ENCODE results near the gene DNAJB6. TPM values are rescaled to one million over a fixed set of nuclear protein-coding genes. Genes with fewer than 3 reads are reported as not detected.

The DNAJB6 gene
- total RNA-seq, 1 experiment from 2014 or later = 201 TPM

DNA sequence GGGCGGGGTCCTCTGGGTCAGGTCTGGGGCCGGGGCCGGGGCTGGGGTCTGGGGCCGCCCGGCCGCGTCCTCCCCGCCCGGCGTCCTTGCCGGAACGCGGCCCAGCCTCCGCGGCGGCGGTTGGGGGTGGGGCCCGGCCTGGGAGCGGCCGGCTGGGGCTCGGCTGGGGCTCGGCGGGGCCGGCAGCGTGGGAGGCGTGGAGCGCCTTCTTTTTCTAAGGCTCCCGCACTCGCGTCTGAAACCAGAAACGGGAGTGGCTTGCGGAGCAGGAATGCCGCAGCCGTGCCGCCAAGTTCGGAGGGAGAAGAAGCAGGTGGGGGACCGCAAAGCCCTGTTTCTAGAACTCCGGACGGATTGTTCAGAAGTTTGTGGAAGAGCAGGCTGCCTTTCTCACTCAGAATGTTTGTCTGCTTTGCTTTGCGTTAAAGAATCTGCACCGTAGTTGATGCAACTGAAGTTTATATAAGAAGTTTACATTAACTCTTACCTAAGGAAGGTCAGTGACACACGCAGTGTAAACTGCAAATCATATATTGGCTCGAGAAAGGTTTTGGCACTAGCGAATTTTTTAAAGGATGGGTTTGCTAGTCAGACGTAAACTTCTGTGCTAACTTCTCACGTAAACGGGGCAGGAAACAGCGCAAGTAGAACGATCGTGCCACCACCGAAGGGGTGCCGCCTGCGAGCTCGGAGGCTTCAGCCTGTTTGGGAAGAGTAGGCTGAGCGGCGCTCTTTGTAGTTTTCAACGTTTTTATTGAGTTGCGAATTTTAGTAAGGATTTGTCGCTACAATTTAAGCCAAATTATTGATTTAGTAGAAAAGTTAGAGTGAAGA lies 729 bp downstream of the DNAJB6 start:
- TF ChIP-seq SIN3A (IDR thresholded peaks at IDR 0.05; ENCODE audit: borderline replicate concordance, insufficient read depth, low read depth, low read length) (no peak), TCF7L2 (IDR thresholded peaks at IDR 0.05; ENCODE audit: low read depth, low read length) (peak; percentile 62; the same call in 1 of the 2 replicates)
- no peaks in the 10 kb centered on the region; the same call in 1 of the 2 replicates for H3K36me3 ChIP-seq (ENCODE audit: control insufficient read depth, insufficient read depth, low read length)
- H3K4me3 ChIP-seq (ENCODE audit: low read depth in 2 of 2, low read length in 2 of 2) = peak overlapping the region; percentile 78 to 92
- peak; percentile 65 for ATAC-seq
- intact Hi-C loops (cut with micrococcal nuclease; ENCODE audit: unreplicated experiment) (no loop called here), in situ Hi-C loops (cut with HindIII; ENCODE audit: low pct_unique_long_range_greater_than_20kb, low sequenced_read_pairs) (loop anchor here (5.0 kb wide), 1 partner anchor 45 kb away; no protein-coding TSS in a partner anchor)
- ChIA-PET CTCF (interaction anchor here (0.6 kb wide), 1 partner anchor 432 kb away, joined by 4 read pairs; no protein-coding TSS in a partner anchor), POLR2A (no interaction called here)
- H3K9me3 ChIP-seq (ENCODE audit: control insufficient read depth, insufficient read depth, low read depth, low read length) = no peaks in the 10 kb centered on the region
- no peaks in the 10 kb centered on the region for H3K27me3 ChIP-seq (ENCODE audit: control insufficient read depth, insufficient read depth, low read length)
- BruUV-seq (replicated peaks) = TSS peak; percentile 73
- H3K27ac ChIP-seq (ENCODE audit: low read length) = peak overlapping the region; percentile 73
- no peak for DNase-seq (ENCODE audit: low read depth, low spot score)
- peaks cover 39% of the 10 kb centered on the region for H3K4me1 ChIP-seq (ENCODE audit: control insufficient read depth, insufficient read depth, low read length)

DNA sequence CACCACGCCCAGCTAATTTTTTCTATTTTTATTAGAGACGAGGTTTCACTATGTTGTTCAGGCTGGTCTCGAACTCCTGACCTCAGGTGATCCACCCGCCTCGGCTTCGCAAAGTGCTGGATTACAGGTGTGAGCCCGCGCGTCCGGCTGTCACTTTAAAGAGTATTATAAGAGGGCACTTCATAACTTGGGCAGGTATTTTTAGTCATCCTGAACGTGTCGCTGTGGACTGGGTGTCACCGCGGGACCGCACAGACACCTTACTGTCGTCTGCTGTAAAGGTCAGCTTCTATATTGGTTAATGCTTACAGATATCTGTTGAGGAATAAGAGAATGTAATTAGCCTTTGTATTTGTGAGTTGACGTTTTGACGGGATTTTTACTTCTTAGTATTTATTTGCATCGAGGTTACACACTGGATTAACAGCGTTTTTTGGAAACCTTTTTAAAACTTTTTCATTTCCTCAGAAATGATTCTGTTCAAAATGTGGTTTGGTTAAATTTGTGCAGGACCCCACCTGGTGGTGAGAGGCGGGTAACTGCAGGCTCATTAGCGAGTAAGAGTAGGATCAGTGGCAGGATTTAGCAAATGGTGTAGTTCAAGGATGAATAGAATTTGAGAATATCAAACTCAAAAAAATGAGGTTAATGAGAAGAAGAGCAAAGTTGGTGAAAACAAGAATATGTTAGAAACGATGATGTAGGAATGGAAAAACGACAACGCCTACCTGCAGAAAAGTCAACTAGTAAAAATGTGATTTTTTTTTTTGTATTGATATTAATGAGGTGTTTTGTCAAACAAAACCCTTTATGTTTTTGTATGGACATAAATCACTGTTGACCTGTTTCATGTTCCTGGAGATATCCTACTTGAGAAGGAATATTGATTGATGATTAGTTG lies 3.2 kb downstream of the DNAJB6 start:
- intact Hi-C loops (cut with micrococcal nuclease; ENCODE audit: unreplicated experiment) = no loop called here
- in situ Hi-C loops (cut with HindIII; ENCODE audit: low pct_unique_long_range_greater_than_20kb, low sequenced_read_pairs) = loop anchor here (5.0 kb wide), 1 partner anchor 42 kb away; no protein-coding TSS in a partner anchor

DNA sequence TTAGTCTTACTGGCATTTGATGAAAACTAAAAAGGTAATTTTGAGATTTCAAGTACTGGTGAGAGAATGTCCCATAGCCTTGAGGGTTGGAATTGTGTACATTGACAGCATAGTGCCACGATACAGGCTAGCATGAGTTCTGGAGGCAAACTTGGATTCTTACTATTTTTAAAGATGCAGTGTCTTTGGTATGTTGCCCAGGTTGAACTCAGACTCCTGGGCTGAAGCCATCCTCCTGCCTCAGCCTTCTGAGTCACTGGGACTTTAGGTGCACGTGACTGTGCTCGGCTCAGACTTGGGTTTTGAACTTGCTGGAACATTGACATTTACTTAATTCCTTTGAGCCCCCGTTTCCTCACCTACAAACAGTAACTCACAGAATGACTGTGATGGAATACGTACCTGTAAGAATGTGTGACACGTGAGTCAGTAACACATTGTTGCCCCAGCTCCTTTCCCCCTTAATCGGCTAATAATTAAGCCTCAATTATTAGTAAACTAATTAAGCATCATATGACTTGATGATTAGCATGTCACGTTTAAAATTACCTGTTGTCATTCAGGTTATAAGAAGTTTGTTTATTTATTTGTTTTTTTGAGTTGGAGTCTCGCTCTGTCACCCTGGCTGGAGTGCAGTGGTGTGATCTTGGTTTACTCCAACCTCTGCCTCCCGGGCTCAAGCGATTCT lies 10.6 kb downstream of the DNAJB6 start:
- TF ChIP-seq TCF7L2 (IDR thresholded peaks at IDR 0.05; ENCODE audit: low read depth, low read length) (no peak), SIN3A (IDR thresholded peaks at IDR 0.05; ENCODE audit: borderline replicate concordance, insufficient read depth, low read depth, low read length) (no peak), POLR2AphosphoS5 (IDR thresholded peaks at IDR 0.05; ENCODE audit: low read depth, low read length) (no peak)
- TF ChIP-seq, protein P1, sequence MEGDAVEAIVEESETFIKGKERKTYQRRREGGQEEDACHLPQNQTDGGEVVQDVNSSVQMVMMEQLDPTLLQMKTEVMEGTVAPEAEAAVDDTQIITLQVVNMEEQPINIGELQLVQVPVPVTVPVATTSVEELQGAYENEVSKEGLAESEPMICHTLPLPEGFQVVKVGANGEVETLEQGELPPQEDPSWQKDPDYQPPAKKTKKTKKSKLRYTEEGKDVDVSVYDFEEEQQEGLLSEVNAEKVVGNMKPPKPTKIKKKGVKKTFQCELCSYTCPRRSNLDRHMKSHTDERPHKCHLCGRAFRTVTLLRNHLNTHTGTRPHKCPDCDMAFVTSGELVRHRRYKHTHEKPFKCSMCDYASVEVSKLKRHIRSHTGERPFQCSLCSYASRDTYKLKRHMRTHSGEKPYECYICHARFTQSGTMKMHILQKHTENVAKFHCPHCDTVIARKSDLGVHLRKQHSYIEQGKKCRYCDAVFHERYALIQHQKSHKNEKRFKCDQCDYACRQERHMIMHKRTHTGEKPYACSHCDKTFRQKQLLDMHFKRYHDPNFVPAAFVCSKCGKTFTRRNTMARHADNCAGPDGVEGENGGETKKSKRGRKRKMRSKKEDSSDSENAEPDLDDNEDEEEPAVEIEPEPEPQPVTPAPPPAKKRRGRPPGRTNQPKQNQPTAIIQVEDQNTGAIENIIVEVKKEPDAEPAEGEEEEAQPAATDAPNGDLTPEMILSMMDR (IDR thresholded peaks at IDR 0.05) = no peak
- TF ChIP-seq, protein P2, sequence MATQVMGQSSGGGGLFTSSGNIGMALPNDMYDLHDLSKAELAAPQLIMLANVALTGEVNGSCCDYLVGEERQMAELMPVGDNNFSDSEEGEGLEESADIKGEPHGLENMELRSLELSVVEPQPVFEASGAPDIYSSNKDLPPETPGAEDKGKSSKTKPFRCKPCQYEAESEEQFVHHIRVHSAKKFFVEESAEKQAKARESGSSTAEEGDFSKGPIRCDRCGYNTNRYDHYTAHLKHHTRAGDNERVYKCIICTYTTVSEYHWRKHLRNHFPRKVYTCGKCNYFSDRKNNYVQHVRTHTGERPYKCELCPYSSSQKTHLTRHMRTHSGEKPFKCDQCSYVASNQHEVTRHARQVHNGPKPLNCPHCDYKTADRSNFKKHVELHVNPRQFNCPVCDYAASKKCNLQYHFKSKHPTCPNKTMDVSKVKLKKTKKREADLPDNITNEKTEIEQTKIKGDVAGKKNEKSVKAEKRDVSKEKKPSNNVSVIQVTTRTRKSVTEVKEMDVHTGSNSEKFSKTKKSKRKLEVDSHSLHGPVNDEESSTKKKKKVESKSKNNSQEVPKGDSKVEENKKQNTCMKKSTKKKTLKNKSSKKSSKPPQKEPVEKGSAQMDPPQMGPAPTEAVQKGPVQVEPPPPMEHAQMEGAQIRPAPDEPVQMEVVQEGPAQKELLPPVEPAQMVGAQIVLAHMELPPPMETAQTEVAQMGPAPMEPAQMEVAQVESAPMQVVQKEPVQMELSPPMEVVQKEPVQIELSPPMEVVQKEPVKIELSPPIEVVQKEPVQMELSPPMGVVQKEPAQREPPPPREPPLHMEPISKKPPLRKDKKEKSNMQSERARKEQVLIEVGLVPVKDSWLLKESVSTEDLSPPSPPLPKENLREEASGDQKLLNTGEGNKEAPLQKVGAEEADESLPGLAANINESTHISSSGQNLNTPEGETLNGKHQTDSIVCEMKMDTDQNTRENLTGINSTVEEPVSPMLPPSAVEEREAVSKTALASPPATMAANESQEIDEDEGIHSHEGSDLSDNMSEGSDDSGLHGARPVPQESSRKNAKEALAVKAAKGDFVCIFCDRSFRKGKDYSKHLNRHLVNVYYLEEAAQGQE (IDR thresholded peaks at IDR 0.05; ENCODE audit: insufficient read depth in 1 of 2, low read depth in 2 of 2, low read length in 1 of 2) = no peak
- Histone ChIP-seq H3K36me3 (ENCODE audit: control insufficient read depth, insufficient read depth, low read length) (no peaks in the 10 kb centered on the region), H3K9me3 (ENCODE audit: control insufficient read depth, insufficient read depth, low read depth, low read length) (no peaks in the 10 kb centered on the region), H3K4me1 (ENCODE audit: control insufficient read depth, insufficient read depth, low read length) (peaks cover 67% of the 10 kb centered on the region), H3K27me3 (ENCODE audit: control insufficient read depth, insufficient read depth, low read length) (no peaks in the 10 kb centered on the region), H3K4me3 (ENCODE audit: low read depth in 2 of 2, low read length in 2 of 2) (peak overlapping the region in 1 of 2 experiments; percentile 34; a peak in 2 of 4 replicates), H3K27ac (ENCODE audit: low read length) (no peak overlapping the region; the same call in 1 of the 2 replicates)
- intact Hi-C loops (cut with micrococcal nuclease; ENCODE audit: unreplicated experiment) = no loop called here
- POLR2A ChIA-PET = no interaction called here
- ATAC-seq = peak; percentile 71
- in situ Hi-C loops (cut with HindIII; ENCODE audit: low pct_unique_long_range_greater_than_20kb, low sequenced_read_pairs) = no loop called here
- DNase-seq (ENCODE audit: low read depth, low spot score) = no peak
- CTCF ChIA-PET = interaction anchor here (0.6 kb wide), 1 partner anchor 57 kb away, joined by 8 read pairs; no protein-coding TSS in a partner anchor
- BruUV-seq (replicated peaks) = no TSS peak

More for the DNA sequence above, 3.2 kb downstream of the DNAJB6 start:
- BruUV-seq (replicated peaks) = no TSS peak
- peak; percentile 19; the same call in 1 of the 2 replicates for ATAC-seq
- TF ChIP-seq, protein P1 (IDR thresholded peaks at IDR 0.05) = peak; percentile 88
- TF ChIP-seq SIN3A (IDR thresholded peaks at IDR 0.05; ENCODE audit: borderline replicate concordance, insufficient read depth, low read depth, low read length) = no peak
- Histone ChIP-seq H3K4me1 (ENCODE audit: control insufficient read depth, insufficient read depth, low read length) (peaks cover 30% of the 10 kb centered on the region), H3K27me3 (ENCODE audit: control insufficient read depth, insufficient read depth, low read length) (no peaks in the 10 kb centered on the region), H3K9me3 (ENCODE audit: control insufficient read depth, insufficient read depth, low read depth, low read length) (no peaks in the 10 kb centered on the region), H3K36me3 (ENCODE audit: control insufficient read depth, insufficient read depth, low read length) (no peaks in the 10 kb centered on the region; the same call in 1 of the 2 replicates), H3K27ac (ENCODE audit: low read length) (peak overlapping the region; percentile 69), H3K4me3 (ENCODE audit: low read depth in 2 of 2, low read length in 2 of 2) (peak overlapping the region; percentile 78 to 92)
- DNase-seq (ENCODE audit: low read depth, low spot score) = peak; percentile 85
- ChIA-PET CTCF (interaction anchor here (1.4 kb wide), 1 partner anchor 16 kb away, joined by 3 read pairs; no protein-coding TSS in a partner anchor), POLR2A (interaction anchor here (0.6 to 0.7 kb wide), 4 partner anchors 11 to 41 kb away, joined by 3 to 10 read pairs (median 4); no protein-coding TSS in a partner anchor)
